ENCODE data around the gene PLK2.

PLK2 gene

DNA sequence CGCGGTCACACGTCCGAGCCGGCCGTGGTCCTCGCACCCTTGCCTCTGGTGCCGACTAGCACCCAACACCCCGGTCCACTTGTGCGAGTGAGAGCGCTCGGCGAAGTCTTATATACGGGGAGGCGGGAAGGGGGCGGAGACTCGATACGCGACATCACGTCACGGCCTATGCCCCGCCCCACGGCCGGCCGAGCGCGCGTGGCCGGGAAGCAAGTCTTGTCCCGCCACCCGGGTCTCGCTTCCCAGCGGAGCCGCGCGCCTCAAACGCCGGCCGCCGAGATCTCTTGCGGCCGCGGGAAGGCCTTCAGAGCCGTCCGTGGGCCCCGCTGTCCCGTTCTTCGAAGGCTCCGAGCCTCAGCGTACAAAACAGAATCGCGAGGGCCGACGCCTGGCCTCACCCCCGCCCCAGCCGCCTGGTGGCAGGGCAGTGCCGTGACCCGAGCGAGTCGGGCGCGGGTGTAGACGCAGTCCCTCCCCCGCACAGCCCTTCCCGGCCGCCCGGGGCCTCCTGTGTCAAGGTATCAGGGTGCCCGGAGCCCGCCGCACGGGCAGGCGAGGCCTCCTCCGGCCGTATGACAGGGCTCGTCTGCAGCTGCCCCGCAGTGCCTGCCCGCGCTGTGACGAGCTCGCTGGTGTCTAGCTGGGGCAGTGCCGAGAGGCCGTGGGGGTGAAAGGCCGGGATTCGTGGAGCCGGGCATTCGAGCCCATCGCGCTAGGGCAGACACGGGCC lies at the start of gene PLK2:
PLK2 (minus strand) TSS at position 85 of the 730 bp plus-strand sequence. CDS start 127 bp downstream, outside the sequence.
- DNase-seq = no peak

DNA sequence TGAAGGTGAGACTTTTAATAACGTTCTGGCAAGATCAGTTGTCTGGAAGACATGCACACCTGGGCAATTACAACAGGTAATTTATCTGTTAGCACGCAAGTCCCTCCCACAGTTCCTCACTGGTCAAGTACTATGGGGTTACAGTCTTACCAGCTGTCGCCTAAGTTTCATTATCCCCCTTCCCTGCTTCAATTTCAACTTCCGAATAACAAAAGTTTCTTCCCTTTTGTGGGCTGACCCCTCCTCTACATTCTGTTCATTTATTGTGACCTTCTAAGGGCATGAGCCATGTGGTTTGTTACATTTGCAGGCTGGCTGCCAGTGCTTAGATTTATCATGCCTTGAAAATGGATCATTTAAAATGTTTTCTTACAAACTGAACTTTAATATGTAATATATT lies 47.8 kb upstream of the PLK2 start:
- DNase-seq = no peak

- DNase-seq = no peak
Observed at GRCh38 chr5:58505971-58506640, 46.2 kb upstream of the PLK2 start.

DNA sequence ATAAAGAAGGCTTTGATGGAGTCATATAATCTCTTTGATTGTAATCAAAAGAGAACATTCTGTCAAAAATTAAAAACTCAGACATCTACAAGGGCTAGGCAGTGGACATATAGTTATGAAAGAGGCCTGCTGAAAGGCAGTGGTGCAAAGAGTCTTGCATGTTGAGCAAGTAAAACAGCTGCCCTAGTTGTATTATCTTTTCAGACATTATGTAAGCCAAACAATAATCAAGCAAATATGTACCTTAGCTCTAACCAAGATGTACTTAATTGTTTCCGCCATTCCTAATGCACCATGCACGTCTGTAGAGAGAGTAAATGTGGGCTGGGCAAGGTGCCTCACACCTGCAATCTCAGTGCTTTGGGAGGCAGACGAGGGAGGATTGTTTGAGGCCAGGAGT lies 45.6 kb upstream of the PLK2 start:
- no peak for DNase-seq

- no peak for DNase-seq
Observed at GRCh38 chr5:58504766-58505165, 44.9 kb upstream of the PLK2 start.

- DNase-seq = no peak
Observed at GRCh38 chr5:58503390-58504046, 43.6 kb upstream of the PLK2 start.

DNA sequence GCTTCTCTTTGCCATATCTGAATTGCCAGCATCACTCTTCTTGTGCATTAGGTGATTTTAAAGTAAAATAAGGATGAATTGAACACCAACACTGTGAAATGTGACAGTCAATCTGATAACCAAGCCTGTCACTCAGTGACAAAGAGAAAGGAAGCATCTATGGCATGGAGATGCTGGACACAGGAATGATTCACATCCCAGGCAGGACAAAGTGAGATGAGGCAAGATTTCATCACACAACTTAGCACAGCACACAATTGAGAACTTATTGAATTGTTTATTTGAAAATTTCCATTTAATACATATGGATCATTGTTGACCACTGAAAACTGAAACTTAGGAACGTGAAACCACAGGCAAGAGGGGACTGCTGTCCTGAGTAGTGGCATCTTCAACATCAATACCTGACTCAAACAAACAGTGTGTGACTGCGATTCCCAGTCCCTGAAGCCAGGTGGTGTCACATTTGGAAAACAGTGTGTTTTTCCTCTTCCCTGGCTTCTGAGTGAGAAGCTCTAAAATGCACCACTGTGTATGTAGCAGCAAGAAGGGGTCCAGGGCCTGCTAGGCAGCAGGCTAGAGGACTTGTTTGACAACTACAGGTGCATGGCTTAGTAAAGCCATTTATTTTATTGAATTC lies 42.0 kb upstream of the PLK2 start:
- DNase-seq = no peak

DNA sequence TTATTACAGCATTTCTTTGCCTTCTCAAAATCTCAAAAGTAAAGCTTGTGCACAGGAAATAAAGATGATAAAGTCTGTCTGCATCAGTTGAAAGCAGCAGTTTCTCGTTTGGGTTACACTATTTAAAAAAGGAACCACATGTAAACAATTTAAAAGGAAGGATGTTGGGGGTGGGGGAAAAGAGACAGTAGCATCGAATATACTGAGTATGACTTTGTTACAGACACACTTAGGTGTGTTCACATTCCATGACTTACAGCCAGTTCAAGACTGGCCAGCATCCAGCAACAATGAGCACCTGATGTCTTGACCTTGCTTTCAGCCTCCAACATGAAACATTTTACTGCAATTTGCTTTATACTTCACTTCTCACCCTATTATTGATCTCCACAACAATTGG lies 40.1 kb upstream of the PLK2 start:
- no peak for DNase-seq

DNA sequence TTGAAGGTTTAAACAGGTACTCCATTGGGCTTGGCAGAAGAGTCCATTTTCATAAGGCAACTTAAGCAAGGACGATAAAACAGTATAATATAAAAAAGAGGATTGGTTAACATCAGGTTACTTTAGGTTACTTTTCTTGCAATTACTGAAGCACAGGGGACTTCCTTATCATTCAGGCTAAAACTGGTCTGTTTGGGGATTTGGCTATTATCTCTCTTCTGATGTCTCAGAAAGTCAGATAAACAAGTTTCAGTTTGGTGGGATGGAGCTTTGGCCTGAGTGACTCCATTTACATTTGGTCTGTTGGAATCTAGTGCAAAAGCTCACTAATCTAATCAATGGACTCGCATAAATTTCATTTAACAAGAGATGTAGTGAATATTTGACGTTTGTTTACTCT lies 39.3 kb upstream of the PLK2 start:
- no peak for DNase-seq

DNA sequence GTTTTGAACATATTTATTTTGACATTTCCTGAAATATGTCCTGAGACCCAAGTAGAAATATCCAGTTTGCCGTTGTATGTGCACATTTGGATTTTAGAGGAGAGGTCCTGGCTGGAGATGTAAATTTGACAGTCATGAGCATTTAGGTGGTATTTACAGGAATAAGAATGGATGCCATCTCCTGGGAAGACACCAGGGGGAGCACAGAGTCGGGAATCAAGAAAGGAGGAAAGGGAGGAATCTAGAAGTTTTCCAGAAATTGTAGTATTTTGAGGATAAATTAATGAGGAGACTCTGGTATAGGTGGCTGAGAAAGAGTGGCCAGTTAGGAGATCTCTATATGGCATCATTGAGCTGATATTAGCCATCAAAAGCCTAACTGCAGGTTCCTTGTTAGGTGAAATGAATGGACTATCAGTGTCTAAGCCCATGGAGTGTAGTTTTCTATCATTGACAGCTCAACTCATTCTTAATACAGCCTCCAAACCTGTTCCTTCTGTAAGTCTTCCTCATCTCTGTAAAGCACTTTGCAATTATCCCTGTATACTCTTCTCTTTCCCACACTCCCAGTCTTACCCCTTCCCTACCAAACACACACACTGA lies 38.6 kb upstream of the PLK2 start:
- DNase-seq = no peak

GRCh38 chr5:58497921-58498320 lies 38.0 kb upstream of the PLK2 start:
- DNase-seq = no peak

DNA sequence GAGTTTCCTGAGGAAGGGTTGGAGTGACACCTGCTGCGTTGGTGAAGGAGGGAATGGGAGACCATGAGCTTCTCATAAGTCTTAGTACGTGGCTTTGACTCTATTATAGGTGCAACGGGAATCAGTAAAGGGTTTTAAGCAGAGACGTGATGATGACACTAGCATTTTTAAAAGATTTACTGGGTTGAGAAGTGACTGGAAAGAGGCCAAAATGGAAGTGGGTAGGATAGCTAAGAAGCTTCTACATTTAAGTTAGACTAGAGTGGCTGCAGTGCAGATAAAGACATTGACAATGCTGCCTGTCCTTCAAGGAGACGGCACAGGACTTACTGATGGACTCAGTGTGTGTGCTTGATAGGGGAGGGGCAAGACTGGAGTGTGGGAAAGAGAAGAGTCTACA lies 37.5 kb upstream of the PLK2 start:
- no peak for DNase-seq

- no peak for DNase-seq
Observed at GRCh38 chr5:58496488-58496887, 36.6 kb upstream of the PLK2 start.

GRCh38 chr5:58493141-58493540 lies 33.3 kb upstream of the PLK2 start:
- DNase-seq = no peak

GRCh38 chr5:58491216-58491892 lies 31.5 kb upstream of the PLK2 start, which contains the start of gene GAPT:
GAPT (plus strand) TSS chr5:58491435; CDS start chr5:58494537, 3,102 bp downstream.
- DNase-seq = no peak

DNA sequence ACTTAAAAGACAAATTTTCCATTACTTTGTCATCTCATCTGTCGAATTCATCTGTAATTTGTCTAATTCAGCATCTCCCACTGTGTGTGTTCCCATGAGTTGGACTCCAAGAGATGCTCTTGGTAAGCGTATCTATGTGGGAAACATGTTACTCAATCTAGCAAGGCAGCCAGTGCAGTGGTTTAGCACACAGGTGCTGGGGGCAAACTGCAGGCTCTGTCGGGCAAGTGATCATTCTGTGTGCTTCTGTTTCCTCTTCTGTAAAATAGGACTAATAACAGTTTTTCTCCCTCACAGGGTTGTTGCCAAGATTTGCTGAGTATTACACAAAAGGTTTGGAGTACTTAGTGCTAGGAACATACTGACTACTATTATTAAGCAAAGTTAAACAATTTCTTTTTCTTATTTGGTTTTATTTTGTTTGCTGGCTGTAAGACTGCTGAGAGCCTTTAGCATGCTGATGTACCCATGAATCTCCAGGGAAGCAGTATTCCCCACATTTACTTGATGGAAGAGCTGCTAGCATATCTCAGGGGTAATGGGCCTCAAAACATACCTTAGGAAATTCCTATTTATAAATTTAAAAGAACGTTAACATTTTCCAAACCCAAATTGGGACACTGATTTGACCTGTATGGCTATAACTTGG lies 30.6 kb upstream of the PLK2 start:
- no peak for DNase-seq

DNA sequence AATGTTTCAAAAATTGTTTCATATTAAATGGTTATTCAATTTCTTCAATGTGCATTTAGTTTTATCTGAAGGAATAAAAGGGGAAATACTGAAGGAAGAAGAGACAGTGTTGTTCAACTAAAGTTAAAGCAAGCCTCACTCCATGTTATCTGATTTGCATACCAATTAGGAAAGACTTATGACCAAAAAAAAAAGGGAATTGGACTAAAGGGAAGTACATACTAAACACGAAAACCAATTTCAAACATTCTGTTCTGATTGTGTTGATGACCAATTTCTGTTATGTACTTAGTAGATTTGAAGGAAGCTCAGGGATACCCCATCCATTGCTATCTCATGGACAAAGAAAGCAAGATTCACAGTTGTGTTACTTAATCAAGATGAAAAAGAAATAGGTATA lies 26.4 kb upstream of the PLK2 start:
- DNase-seq = no peak

DNA sequence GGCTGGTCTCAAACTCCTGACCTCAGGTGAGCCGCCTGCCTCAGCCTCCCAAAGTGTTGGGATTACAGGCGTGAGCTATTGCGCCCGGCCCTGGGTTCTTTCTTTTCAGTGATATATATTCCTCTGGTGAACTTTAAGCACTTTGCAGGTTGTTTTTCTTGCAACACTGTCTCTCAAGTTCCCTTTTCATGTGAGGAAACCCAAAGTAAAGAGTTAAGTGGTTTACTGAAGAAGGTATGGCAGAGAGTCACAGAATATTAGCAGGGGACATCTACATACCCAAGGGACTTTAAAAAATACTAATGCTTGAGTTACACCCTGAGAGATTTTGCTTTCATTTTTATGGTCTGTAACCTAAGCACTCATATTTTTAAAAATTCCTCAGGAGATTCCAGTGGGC lies 24.6 kb upstream of the PLK2 start:
- DNase-seq = no peak

DNA sequence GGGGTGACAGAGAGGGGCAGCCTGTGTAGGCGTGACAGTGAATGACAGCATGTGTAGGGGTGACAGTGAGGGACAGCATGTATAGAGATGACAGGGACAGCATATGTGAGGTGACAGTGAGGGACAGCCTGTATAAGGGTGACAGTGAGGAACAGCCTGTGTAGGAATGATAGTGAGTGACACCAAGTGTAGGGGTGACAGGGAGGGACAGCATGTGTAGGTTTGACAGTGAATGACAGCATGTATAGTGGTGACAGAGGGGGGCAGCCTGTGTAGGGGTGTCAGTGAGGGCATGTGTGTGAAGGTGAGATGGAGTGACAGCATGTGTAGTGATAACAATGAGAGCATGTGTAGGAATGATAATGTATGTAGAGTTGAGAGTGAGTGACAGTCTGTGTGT lies 22.6 kb upstream of the PLK2 start:
- DNase-seq = no peak

DNA sequence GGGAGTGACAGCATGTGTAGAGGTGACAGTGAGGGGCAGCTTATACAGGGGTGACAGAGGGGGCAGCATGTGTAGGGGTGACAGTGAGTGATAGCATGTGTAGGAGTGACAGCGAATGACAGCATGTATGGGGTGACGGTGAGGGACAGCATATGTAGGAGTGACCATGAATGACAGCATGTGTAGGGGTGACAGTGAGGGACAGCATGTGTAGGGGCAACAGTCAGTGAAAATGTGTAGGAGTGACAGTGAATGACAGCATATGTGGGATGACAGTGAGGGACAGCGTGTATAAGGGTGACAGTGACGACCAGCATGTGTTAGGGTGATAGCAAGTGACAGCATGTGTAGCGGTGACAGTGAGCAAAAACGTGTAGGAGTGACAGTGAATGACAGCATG lies 21.9 kb upstream of the PLK2 start:
- no peak for DNase-seq

DNA sequence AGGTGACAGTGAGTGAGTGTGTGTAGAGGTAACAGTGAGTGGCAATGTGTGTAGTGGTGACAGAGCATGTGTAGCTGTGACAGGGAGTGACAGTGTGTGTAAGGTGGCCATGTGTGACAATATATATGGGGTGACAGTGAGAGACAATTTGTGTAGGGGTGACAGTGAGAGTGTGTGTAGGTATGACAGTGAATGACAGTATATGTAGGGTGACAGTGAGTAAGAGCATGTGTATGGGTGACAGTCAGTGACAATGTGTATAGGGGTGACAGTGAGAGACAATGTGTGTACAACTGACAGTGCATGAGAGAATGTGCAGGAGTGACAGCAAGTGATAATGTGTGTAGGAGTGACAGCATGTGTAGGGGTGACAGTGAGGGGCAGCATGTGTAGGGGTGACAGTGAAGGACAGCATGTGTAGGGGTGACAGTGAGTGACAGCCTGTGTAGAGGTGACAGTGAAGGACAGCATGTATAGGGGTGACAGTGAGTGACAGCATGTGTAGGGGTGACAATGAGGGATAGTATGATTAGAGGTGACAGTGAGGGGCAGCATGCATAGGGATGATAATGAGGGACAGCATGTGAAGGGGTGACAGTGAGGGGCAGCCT lies 21.3 kb upstream of the PLK2 start:
- no peak for DNase-seq
